ENCODE results near the gene FBXO41. TPM values are rescaled to one million over a fixed set of nuclear protein-coding genes. Genes with fewer than 3 reads are reported as not detected.

The FBXO41 gene
- total RNA-seq, 4 donors from 2014 or later = 0.98 to 4.9 (median 2.8) TPM

DNA sequence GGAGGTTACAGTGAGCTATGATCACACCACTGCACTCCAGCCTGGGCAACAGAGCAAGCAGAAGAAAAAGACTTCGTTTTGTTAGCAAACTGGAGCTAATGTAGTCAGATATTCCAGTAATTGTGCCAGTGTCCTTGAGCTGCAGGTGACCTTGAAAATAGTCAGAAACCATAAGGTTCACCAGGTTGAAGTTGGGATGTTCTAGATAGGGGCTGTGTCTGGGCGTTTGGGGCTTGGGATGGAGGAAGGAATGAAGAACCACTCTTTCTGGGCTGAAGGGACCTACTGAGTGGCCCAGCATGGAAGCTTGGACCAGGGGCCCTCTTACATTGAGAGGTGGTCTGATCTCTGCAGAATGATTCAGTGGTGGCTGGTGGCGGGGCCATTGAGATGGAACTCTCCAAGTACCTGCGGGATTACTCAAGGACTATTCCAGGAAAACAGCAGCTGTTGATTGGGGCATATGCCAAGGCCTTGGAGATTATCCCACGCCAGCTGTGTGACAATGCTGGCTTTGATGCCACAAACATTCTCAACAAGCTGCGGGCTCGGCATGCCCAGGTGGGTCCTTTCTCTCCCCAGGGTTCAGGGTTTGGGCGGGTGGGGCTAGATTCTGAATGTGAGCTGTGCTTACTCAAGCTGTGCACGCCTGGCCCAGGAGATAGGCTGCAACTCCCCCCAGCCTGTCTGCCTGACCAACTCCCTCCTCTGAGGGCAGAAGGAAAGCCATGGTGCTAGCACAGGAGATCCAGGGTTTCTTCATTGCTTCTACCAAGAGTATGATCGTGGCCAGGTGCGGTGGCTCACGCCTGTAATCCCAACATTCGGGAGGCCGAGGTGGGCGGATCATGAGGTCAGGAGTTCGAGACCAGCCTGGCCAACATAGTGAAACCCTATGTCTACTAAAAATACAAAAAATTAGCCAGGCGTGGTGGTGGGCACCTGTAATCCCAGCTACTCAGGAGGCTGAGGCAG lies 33.1 kb downstream of the FBXO41 start:
- TF ChIP-seq, protein P1, sequence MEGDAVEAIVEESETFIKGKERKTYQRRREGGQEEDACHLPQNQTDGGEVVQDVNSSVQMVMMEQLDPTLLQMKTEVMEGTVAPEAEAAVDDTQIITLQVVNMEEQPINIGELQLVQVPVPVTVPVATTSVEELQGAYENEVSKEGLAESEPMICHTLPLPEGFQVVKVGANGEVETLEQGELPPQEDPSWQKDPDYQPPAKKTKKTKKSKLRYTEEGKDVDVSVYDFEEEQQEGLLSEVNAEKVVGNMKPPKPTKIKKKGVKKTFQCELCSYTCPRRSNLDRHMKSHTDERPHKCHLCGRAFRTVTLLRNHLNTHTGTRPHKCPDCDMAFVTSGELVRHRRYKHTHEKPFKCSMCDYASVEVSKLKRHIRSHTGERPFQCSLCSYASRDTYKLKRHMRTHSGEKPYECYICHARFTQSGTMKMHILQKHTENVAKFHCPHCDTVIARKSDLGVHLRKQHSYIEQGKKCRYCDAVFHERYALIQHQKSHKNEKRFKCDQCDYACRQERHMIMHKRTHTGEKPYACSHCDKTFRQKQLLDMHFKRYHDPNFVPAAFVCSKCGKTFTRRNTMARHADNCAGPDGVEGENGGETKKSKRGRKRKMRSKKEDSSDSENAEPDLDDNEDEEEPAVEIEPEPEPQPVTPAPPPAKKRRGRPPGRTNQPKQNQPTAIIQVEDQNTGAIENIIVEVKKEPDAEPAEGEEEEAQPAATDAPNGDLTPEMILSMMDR (IDR thresholded peaks at IDR 0.05; ENCODE audit: low read depth) = no peak

DNA sequence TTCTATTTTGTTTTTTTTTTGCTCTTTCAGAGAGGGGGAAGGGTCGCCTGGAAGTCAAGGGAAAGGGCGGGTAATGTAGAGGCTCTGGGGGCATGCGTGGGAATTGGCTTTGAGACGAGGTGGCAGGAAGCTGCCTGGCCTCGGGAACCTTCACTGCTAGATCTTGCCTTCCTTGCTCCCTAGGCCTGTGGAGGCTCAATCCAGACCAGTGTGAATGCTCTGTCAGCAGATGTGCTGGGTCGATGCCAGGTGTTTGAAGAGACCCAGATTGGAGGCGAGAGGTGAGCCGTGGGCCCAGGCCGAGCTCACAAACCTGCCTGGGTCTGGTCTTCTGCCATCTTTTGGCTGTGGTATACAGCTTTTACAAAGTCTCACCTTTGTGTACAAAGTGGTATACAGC lies 34.6 kb downstream of the FBXO41 start:
- TF ChIP-seq, protein P1 (IDR thresholded peaks at IDR 0.05; ENCODE audit: low read depth) = no peak

DNA sequence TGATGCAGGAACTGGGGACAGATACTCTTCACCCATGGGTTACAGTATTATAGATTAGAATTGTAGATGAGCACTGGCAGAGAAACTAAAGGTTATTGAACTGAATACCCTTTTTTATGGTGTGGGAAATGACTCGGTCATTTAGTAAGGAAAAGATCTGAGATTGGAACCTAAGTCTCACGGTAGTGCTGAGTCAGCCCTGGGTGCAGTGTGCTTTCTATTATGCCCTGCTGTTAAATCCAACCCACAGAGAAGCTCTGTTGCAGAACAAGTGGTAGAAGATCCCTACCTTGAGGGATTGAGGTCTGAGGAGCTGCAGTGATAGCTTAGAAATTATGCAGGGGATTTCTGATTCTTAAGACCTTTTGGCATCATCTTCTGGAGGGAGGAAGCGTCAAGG lies 37.4 kb downstream of the FBXO41 start:
- TF ChIP-seq, protein P1 (IDR thresholded peaks at IDR 0.05; ENCODE audit: low read depth) = no peak

DNA sequence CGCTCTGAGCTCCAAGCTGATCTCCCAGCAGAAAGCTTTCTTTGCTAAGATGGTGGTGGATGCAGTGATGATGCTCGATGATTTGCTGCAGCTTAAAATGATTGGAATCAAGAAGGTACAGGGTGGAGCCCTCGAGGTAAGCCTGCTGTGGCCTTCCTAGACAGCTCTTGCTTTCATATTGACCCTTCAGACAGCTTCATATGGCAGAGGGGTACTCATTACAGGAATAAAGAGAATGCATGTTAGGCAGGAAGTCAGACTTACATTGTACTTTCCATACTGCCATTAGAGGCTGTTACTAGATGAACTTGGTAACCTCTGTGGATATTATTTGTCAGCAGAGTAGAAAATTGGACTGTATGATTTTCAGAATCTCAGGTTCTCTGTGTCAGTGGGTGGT lies 39.7 kb downstream of the FBXO41 start:
- TF ChIP-seq, protein P1 (IDR thresholded peaks at IDR 0.05; ENCODE audit: low read depth) = no peak

DNA sequence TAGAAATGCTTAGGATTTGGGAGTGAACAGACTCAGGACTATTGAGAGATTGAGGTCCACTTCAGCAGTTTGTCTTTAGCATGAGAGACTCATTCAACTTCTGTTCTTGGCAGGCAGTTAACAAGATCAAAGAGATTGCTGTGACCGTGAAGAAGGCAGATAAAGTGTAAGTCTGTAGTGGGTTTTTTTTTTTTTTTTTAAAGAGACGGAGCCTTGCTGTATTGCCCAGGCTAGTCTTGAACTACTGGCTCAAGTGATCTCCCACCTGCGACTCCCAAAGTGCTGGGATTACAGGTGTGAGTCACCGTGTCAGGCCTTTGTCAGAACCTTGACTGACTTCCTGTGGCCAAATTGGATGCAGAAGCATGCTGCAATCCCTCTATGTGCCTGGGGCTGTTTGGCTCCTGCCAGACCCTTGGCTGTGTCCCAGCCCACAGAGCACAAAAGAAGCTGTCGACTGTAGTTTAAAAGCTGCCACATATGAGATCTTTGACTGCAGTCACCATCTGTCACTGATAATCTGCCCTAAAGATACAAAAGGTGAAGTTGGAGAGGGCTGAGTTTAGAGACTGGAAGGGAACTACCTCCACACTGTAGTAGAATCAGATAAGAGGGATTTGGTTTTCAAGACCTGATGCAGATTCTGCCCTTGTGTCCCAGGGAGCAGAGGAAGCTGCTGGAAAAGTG lies 40.3 kb downstream of the FBXO41 start:
- TF ChIP-seq, protein P1 (IDR thresholded peaks at IDR 0.05; ENCODE audit: low read depth) = no peak

DNA sequence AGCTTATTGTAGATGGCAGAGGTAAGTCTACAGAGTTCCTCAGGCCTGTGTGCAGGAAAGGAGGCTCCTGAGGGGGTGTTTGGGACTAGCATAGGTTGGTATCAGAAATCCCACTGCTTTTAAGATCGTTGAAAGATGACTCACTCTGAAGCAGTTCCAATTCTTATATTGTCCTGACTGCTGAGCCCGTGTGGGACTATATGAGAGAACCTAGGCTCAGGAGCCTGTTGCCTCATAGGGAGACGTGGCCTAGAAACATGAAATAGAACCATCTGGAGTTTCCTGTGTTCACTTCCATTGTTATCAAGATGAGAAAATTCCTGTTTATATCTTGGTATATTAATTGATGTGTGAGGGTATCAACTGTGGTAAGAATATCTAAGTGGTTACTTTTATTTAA lies 44.5 kb downstream of the FBXO41 start:
- TF ChIP-seq, protein P1 (IDR thresholded peaks at IDR 0.05; ENCODE audit: low read depth) = no peak

DNA sequence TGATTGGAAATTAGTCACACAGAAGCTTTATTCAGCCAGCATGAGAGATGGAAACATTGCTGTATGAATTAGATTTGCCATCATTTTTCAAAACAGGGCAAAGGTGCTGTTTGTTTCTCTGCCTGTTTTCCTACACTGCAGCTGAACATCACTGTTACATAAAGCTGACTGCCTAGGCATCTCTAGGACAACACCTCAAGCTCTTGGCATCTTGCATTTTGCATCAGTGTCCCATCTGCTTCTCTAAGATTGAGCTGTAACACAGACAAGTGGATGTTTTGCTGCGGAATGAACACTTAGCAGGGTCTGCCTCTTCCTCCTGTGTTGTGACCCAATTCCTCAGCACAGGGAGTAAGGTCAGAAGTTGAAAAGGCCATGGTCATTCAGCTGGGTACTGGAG lies 45.3 kb downstream of the FBXO41 start:
- TF ChIP-seq, protein P1 (IDR thresholded peaks at IDR 0.05; ENCODE audit: low read depth) = no peak
